Measurements from ENCODE around the gene COL6A2.
"Not testable (repeated sequence)": the region's sequence is repeated elsewhere in the genome, so short reads cannot be mapped to it uniquely, and the experiment has no call there.

Gene COL6A2

DNA sequence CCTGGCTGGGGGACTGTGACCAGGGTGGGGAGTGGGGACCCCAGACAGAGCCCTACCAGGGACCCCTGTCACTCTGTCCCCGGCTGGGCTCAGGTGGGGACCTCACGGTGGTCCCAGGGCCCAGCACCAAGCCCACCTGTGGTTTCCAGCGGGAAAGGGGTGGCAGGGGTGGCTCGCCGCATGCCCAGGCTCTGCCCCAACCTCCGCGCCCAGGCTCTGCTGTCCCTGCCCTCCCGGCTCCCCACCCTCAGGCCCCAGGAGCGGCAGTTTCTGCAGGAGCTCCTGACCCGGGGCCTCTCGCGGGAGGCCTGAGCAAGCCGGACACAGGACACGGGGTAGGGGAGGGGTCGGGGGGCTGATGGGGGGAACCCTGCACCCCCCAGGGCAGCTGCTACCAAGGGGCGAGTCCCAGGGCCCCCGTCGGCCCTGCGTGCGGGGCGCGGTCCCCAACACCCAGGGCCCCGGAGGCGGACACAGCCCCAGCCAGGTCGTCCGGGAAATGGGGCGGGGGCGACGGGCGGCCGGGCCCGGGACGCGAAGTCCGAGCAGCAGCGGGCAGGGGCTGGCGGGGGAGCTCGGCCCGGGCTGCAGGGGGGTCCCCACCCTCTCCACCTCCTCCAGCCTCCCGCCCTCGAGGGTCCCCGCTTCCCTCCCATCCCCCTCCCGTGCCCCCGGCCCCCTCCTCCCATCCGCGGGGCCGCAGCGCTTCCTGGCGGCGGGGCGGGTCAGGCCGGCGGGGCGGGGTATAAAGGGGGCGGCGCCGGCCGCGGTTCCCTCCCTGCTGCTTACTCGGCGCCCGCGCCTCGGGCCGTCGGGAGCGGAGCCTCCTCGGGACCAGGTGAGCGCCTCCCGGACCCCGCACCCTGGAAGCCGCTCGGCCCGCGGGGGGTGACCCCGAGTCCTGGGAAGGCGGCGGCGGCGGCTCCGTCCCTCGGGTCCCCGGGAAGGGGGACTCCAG is at the start of gene COL6A2:
TSS of gene COL6A2 (plus strand) at position 777 of the 958 bp plus-strand sequence.
- peak; percentile 43 to 46 for DNase-seq (ENCODE audit: low read depth in 2 of 2)

DNA sequence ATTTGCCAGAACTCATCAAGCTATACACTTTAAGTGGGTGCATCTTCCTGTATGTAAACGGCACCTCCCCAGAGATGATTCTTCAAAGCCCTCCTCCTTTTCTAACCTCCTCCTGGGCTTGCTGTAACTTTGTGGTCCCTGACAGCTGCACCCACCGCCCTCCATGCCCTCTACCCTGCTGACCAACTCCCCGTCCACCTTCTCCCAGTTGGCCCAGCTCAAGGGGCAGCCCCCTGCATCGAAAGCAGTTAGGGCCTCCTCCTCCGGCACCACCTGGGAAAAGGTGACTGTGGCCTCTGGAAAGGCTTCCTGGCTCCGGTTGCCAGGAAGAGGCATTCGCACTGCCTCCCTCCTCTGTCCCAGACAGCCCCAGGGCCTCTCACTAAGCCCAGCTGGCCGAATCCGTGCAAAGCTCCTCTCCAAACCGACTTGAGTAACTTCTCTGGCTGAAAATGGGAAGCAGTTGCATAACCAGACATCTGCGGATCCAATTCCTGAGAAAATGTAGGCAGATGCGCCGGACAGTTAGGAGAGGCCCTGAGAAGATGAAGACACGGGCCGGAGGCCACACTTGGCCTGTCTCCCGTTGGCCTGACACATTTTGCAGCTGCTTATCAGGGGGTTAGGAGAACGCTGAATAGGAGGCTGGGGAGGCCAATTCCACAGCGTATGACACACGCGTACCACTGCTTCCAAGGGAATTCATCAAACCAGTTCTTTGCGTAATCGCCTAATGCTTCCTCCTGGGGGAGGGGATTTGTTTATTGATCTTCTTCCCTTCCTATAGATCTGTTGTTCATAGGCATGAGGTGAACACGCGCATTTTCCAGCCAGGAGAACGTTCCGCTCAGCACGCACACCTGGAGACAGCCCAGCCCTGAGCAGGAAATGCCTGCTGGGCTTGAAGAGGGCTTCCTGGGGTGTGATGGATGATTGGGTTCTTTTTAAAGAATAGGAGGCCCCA is 48.7 kb upstream of the COL6A2 start:
- DNase-seq (ENCODE audit: low read depth in 2 of 2), result no peak

DNA sequence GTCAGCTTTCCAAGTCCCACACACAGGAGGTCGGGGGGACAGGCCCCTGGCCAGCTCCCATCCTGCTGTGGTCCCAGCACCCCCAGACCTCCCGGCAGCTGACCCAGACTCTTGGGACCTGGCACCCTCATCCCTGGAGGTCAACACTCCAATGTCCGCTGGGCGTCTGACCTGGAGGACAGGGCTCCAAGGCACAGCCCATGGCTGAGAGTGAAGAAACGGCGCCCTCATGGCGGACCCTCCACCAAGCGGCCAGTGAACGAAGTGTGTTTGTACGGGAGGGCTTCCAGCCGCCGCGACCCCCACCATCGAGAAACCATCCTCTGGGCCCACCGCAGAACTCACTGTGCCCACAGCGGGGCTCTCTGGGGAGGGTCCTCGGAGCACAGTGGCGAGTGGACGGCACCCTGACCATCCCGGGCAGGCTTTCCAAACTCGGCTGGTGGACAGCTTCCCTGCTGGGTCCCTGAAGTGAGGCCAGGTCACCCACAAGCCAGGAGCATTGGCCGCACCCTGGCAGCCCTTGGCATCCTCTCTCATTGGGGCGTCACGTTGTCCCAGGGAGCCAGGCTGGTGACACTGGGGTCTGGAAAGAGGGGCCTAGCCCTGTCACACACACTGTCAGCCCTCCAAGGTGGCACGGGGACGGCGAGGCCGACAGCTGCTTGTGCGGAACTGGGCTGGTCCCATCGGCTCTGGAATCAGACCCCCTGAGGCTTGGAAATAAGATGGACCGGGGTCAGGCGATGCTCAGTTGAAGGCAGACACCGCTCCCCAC is 47.8 kb upstream of the COL6A2 start:
- no peak for DNase-seq (ENCODE audit: low read depth in 2 of 2)

DNA sequence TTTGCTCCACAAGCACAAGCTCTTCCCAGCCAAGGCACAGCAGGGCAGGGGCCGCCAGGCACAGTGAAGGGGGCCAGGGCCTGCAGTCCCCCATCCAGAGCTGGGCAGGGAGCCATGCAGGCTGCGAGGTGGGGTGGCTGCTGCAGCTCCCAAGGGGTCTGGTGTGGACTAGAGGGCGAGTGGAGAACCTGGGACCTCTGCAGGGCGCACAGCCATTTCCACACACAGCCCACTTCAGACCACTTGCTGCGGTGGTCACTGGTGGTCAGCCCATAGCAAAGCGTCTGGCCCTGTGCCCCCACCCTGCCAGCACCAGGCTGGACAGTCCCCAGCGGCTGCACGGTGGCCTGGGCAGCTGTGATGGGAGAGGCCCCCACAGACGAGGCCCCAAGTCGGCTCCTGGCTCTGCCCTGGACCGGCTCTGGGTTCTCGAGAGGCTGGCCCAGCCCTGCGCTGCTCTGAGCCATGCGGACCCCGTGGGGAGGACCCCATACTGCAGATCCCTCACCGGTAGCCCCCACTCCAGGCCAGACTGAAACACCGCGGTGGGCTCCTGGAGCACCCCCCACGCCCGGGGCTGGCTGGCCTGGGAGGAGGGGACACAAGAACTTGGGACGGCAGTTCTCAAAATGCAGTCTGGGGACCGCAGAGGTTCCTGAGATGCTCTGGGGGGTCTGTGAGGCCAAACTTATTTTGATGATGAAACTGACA is 47.1 kb upstream of the COL6A2 start:
- no peak for DNase-seq (ENCODE audit: low read depth in 2 of 2)

DNA sequence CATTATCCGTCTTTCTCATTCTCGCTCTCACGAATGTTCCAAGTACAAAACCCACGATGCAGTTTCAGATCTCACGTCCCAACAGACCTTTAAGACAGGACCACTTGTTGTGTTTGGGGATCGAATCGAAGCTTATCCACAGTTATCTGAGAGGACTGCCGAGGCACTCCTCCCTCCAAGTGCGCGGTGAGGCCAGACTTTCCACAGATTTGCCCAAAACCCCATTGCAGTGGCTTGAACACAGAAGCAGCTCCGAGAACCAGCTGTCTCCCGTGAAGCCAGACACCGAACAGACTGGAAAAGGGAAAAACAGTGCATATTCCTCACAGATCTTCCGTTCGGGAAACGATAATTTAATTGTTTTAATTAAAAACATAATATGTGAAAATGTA is 46.5 kb upstream of the COL6A2 start:
- DNase-seq (ENCODE audit: low read depth in 2 of 2), result no peak

DNA sequence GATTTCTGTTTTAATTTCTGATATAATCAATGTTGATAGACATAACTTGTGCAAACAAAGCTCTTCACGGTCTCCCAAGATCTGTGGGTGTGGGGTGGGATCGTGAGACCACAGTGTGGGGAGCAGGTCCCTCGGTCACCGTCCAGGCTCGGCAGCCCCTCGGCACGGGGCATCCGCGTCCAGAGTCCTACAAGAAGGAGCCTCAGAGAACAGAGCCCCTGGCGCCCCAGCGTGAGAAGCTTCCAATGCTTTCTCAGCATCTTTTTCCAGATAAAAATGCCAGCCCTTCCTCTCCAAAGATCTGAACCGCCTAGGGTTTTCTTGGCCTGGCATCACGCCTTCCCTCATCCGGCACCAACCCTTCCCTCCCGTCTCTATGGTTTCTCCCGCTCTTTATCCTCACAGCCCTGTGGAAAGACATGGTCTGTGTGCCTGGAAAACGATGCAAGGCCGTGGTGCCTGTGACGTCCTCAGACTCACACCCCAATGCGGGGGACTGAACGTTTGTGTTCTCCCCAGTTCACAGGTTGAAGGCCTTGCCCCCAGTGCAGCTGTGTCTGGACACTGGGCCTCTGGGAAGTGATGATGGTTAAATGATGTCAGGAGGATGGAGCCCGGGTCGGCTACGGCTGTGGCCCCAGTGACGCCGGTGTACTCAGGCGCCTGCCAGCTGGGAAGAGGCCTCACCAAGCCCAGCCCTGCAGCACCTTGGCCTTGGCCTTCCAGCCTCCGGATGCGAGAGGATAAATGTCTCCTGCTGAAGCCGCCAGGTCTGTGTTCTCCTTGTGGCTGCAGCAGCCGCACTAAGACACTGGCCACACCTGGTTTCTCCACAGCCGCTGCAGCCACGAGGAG is 45.9 kb upstream of the COL6A2 start:
- no peak for DNase-seq (ENCODE audit: low read depth in 2 of 2)

DNA sequence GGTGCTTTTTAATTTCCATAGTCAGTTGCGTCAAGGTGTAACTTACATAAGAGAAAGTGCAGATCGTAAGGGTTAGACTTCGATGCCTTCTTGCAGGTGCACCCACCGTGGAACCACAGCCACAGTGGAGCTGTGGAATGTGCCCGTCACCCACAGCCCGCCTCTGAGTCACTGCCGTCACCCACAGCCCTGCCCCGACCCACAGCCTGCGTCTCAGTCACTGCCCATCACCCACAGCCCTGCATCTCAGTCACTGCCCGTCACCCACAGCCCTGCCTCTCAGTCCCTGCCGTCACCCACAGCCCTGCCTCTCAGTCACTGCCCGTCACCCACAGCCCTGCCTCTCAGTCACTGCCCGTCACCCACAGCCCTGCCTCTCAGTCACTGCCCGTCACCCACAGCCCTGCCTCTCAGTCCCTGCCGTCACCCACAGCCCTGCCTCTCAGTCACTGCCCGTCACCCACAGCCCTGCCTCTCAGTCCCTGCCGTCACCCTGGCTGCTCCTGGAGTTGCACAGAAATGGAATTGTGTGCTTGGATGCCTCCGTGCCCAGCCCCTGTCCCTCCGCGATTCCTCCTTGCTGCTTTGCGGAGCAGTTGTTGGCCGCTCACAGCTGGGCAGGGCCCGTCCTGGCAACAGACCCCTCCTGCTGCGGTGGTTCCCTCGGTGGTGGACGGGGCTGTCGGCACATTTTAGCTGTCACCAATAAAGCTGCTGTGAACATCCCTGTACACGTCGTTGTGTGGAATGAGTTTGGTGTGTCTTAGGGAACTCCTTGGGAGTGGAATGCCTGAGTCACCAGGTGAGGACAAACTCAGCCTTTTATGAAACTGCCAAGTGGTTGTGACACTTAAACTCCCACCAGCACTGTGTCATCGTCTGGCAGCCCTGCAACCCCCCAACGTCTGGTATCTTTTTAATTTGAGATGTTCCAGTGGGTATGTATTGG is 44.9 kb upstream of the COL6A2 start:
- DNase-seq (ENCODE audit: low read depth in 2 of 2), result peak; percentile 50 to 51

DNA sequence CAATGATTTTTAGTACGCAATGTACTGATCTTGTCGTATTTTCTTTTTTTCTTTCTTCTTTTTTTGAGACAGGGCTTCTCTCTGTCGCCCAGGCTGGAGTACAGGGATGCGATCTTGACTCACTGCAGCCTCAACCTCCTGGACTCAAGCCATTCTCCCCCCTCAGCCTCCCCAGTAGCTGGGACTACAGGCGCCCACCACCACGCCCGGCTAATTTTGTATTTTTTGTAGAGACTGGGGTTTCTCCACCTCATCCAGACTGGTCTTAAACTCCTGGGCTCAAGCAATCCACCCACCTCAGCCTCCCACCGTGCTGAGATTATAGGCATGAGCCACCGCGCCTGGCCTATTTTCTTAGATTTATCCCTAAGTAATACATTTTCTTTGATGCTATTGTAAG is 43.9 kb upstream of the COL6A2 start:
- DNase-seq (ENCODE audit: low read depth in 2 of 2), result no peak

DNA sequence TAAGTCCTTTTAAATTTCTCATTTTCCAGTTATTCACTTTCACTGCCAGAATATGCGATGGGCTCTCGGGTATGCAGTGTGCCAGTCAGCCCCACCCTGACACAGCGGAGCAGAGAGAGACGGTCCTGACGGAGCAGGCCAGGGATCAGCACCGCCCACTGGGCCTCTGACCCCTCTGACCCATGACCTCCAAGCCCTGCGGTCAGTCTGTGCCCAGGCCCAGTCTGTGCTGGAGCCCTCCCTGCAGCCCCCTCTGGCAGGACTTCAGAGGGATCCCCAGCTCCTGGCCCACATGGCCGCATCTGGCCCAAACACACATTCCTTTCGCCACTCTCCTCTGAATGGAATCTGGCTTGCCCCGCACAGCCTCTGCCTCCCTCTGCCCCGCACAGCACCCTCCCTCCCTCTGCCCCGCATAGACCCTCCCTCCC is 43.4 kb upstream of the COL6A2 start:
- DNase-seq (ENCODE audit: low read depth in 2 of 2), result no peak

DNA sequence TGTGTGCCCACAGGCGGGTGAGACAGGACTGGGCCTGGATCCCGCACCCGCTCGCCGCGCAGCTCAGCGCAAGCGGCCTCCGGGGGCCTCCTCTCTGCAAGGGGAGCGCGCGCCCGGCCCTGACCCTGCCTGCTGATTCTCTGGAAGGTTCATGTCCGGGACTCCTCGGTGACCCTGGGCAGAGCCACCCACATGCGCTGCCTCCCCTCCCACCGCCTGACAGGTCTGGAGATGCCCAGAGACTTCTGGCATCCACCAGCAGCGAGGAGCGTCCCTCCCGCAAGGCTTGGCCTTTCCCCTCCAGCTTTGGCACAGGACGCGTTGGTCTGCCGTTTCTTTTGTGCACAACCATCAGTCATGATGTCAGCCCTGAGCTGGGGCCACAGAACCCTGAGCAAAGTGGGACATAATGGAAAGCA is 42.0 kb upstream of the COL6A2 start:
- DNase-seq (ENCODE audit: low read depth in 2 of 2), result no peak

DNA sequence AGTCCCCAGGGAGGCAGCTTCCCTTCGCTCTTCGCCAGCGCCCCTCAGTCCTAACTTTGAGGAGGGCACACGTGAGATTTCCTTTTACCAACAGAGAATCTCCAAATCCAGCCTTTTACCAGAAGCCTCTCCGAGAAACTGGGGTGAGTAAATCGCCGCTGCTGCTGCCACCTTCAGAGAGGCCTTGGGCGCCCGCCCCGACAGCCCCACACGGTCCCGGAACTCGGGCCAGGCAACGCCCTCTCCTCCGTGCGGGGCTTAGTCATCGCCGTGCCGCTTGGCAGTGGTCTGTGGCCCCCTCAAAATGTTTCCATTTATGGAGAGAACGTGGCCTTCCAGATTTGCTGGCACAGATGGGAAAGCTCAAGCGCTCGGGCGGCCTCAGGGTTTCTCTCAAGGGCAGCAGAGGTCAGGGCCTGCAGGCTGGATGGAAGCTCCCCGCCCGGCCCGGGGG is 41.4 kb upstream of the COL6A2 start:
- DNase-seq (ENCODE audit: low read depth in 2 of 2), result peak; percentile 28 to 52

DNA sequence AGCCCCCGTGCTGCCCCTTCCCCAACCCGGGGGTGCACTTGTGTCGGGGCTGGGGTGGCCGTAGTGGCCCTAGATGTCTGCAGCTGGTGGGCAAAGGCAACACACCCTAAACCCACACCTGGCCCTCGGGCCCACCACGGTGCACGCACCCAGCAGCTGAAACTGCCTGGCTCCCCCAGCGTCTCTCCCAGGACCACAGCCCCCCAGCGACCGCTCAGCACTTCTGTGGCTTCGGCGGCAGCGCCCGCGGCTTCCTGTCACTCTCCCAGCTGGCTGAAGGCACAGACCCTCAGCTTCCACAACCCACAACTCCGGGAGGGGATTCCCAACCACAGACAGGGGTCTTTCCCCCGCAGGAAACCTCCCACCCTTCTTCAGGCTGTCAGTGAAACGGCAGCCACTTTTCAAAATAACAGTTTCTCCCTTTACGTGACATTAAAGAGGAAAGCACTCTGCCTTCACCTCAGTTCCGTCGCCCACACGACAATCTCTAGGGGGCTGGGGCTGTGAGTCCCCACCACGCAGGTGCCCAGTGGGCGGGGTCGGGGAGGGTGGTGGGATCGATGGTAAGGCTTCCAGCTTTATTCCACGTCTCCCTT is 40.7 kb upstream of the COL6A2 start:
- DNase-seq (ENCODE audit: low read depth in 2 of 2), result peak; percentile 44 to 74

DNA sequence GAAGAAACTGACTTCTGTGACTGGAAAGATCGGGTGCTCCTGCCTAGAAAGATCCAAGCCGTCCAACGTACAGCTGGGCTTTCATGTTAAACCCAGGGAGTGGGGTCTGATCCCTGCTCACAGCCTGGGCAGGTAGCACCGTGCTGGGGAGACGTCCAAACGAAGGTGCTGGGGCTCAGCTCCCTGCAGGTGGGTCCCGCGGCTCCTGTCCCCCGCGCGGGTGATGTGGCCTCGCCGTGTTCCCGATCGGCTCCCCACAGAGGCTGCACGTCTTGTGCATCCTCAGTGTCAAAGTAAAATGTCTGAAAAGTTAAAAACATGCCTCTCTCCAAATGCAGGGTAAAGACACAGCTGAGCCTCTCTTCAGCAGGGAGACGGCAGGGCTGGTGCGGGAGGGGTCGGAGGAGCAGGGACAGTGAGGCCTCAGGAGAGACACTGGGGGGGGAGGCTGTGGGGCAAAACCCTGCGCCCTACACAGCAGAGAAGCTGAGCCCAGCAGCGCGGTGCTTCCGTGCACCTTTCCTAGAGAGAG is 40.1 kb upstream of the COL6A2 start:
- no peak for DNase-seq (ENCODE audit: low read depth in 2 of 2)

DNA sequence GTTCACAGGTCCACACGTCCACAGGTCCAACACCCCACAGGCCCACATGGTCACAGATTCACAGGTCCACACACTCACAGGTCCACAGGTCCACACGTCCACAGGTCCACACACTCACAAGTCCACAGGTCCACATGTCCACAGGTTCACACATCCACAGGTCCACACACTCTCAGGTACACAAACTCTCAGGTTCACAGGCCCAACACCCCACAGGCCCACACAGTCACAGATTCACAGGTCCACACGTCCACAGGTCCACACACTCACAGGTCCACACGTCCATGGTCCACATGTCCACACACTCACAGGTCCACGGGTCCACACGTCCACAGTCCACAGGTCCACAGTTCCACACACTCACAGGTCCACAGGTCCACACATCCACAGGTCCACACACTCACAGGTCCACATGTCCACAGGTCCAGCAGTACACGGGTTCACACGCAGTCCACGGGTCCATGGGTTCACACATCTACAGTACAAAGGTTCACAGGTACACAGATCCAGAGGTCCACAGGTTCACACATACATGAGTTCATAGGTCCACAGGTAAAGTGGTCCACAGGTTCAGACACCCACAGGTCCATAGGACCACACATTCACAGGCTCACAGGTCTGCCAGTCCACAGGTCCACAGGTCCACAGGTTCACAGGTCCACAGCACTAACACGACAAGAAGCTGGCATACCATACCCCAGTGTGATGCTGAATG is 39.3 kb upstream of the COL6A2 start:
- no peak for DNase-seq (ENCODE audit: low read depth in 2 of 2)

DNA sequence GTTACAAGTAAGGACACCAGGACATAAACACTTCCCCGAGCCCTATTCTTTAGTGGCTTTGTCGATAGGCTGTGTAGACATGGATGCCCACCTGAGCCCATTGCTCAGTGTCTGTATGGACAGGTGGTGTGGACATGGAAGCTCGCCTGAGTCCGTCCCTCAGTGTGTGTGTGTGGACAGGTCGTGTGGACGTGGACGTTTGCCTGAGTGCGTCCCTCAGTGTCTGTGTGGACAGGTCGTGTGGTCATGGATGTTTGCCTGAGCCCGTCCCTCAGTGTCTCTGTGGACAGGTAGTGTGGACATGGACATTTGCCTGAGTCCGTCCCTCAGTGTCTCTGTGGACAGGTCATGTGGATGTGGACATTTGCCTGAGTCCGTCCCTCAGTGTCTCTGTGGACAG is 38.7 kb upstream of the COL6A2 start:
- DNase-seq (ENCODE audit: low read depth in 2 of 2), result no peak

DNA sequence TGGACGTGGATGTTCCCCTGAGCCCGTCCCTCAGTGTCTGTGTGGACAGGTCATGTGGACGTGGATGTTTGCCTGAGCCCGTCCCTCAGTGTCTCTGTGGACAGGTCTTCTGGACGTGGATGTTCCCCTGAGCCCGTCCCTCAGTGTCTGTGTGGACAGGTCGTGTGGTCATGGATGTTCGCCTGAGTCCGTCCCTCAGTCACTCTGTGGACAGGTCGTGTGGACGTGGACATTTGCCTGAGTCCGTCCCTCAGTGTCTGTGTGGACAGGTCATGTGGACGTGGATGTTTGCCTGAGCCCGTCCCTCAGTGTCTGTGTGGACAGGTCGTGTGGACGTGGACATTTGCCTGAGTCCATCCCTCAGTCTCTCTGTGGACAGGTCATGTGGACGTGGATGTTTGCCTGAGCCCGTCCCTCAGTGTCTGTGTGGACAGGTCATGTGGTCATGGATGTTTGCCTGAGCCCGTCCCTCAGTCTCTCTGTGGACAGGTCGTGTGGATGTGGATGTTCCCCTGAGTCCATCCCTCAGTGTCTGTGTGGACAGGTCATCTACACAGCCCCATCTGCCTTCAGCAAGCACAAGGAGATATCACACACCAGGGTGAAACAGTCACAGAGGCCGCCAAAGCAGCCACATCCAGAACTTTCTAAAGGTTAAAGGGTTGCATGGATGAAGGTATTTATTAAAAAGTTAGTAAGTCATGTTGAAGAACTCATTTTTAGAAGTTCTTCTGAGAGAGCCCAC is 38.0 kb upstream of the COL6A2 start:
- not testable (repeated sequence) for DNase-seq (ENCODE audit: low read depth in 2 of 2)

All from stimulated activated CD8-positive, alpha-beta memory T cell treated with anti-CD3 and anti-CD28 coated beads, Interleukin-2, amount 100 ng/mL, for 48 hours (primary cell).